MM.1S (cell line): ENCODE results near the gene HDX.

Source experiments
- CTCF ChIP-seq: fragments of 300-600 bp; sonication (generic); IDR thresholded peaks from 2 replicates; pipeline ENCODE4 v1.5.1; 2016; ENCODE audit warnings: antibody characterized with exemption, low read length, mixed read lengths
- EZH2 ChIP-seq: fragments of 300-600 bp; sonication (generic); optimal IDR thresholded peaks from 2 replicates; pipeline ENCODE3; 2017; ENCODE audit warnings: low read depth, mild to moderate bottlenecking, antibody characterized with exemption, low read length, mixed read lengths
- EZH2phosphoT487 ChIP-seq: fragments of 300-600 bp; sonication (generic); IDR thresholded peaks from 2 replicates; pipeline ENCODE4 v1.6.1; 2018; ENCODE audit warnings: antibody characterized with exemption, low read length

GRCh38 chrX:84335121-84335520, 167.1 kb downstream of the HDX start:
- no peak for TF ChIP-seq CTCF
- no peak for TF ChIP-seq EZH2phosphoT487
- no peak for TF ChIP-seq EZH2
